ENCODE data around the gene PRSS2.
"Not testable (repeated sequence)": the region's sequence is repeated elsewhere in the genome, so short reads cannot be mapped to it uniquely, and the experiment has no call there.

Gene PRSS2

GRCh38 chr7:142770661-142771352 is at the start of gene PRSS2:
PRSS2 (plus strand) TSS chr7:142770970; CDS start chr7:142770983, 13 bp downstream.
- DNase-seq (ENCODE audit: low read depth in 2 of 3, low spot score in 1 of 3): no peak

DNA sequence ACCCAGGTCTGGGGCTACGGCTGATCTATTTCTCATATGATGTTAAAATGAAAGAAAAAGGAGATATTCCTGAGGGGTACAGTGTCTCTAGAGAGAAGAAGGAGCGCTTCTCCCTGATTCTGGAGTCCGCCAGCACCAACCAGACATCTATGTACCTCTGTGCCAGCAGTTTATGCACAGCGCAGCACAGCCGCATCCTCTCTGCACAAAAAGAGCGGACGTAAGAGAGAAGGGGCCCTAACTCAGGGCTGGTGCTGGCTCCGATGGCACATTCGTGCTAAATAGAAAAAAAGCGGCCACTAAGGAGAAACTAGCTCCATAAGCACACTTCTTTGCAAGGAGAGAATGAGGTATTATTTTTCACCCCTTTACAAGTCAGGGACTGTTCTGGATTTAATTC is 49.8 kb upstream of the PRSS2 start:
- no peak for DNase-seq (ENCODE audit: low read depth in 2 of 3, low spot score in 1 of 3)

DNA sequence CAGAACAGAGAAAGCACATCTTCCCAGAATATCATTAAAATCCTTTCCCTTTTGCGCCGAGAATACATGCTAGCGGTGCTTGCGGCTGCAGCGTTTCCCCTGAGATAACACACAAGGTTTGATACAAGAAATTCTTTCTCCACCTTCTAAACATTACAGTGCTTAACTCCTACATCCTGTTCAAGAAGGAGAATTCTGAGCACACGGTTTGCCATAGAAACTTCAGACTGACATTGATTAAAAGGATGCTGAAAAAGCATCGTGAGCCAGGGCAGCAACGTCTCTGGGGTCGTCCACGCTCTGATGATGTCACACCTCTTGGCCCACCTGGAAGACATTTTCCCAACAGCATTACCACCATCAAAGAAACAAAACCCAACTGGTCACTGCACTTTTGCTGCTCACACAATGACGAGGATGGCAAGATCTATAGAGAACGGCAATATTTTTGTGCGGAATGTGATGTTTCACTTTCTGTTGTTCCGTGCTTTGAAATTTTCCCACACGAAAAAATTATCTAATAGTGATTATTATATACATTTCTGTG is 48.4 kb upstream of the PRSS2 start:
- no peak for DNase-seq (ENCODE audit: low read depth in 2 of 3, low spot score in 1 of 3)

- DNase-seq (ENCODE audit: low read depth in 2 of 3, low spot score in 1 of 3): no peak
Measured at GRCh38 chr7:142733271-142733670, 37.5 kb upstream of the PRSS2 start.

GRCh38 chr7:142739923-142740492 is 30.8 kb upstream of the PRSS2 start:
- DNase-seq (ENCODE audit: low read depth in 2 of 3, low spot score in 1 of 3): no peak

- no peak for DNase-seq (ENCODE audit: low read depth in 2 of 3, low spot score in 1 of 3)
Measured at GRCh38 chr7:142740786-142741185, 30.0 kb upstream of the PRSS2 start.

DNA sequence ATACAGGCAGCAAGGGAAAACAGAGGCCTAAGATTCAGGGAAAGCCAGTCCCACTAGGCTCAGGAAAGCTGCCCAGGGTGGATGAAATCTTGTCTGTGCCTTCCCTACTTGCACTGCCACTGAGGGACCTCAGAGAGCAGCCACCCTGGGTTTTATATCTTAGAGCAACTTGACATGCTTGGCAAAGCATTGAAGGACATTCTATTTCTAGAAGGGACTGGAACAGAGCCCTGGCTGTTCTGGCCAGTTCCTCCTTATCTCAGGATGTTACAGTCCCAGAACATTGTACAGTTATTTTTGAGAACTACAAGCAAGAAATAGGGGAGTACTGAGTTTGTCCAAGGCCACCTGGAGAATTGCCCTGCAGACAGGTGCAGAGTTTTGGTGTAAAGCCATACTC is 28.8 kb upstream of the PRSS2 start:
- not testable (repeated sequence) for DNase-seq (ENCODE audit: low read depth in 2 of 3, low spot score in 1 of 3)

DNA sequence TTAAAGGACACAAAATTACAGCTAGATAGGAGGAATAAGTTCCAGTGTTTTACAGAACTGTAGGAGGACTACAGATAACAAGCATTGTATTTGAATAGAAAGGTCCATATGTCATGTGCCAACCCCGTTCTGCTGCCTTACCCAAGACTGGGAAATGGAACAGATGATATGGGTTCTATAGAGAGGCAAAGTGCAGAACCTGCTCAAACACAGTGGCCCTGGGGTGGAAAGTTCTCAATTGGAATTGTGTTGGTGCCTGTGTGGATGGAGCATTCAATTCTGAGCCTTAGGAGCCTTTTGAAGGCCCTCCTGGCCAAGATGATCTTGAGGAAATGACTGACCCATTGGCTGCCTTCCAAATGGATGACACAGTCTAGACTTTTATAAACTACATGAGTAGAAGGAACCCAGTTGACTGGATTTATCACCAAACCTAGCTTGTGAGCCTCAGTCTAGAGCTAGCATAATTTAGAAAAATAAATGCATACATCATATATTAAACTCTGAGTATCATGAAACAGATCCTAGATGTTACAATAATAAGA is 25.6 kb upstream of the PRSS2 start:
- no peak for DNase-seq (ENCODE audit: low read depth in 2 of 3, low spot score in 1 of 3)

- DNase-seq (ENCODE audit: low read depth in 2 of 3, low spot score in 1 of 3): no peak
Measured at GRCh38 chr7:142745745-142746144, 25.0 kb upstream of the PRSS2 start.

- no peak for DNase-seq (ENCODE audit: low read depth in 2 of 3, low spot score in 1 of 3)
Measured at GRCh38 chr7:142746264-142746663, 24.5 kb upstream of the PRSS2 start.

GRCh38 chr7:142748410-142748809 is 22.4 kb upstream of the PRSS2 start:
- not testable (repeated sequence) for DNase-seq (ENCODE audit: low read depth in 2 of 3, low spot score in 1 of 3)

DNA sequence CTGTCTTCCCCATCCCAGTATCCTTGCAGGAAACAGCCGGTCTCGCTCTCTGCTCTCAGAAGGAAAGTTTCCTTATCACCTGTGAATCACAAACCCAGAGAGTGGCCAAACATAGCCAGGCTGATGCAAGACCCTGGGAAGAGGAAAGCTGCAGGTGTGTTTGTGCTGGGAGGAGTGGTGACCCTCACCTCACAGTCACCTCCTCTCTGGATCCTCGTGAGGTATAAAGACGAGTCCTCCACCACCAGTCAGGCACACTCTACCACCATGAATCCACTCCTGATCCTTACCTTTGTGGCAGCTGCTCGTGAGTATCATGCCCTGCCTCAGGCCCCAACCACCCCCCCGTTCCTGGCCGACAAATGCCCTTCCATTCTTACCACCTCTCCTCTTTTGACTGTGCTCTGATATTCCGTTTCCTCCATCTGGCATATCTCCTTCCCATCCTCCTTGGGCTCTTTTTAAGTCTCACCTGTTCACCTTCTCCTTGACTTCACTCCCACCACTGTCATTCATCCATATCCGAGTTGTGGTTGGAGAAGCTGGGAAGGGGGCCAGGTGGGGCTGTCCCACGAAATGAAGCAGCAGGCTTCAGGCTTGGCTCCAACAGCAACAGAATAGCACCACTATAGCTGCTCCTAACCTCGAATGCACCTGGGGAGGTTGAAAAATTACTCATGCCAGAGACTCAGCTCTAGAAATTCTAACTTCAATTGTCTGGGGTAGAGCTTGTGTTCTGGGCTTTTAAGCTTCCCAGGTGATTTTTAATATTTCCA is 21.4 kb upstream of the PRSS2 start, which contains the start of gene PRSS1:
TSS of gene PRSS1 (plus strand) at position 255 of the 776 bp plus-strand sequence. CDS start at position 268, 13 bp downstream.
- no peak for DNase-seq (ENCODE audit: low read depth in 2 of 3, low spot score in 1 of 3)

GRCh38 chr7:142750321-142750938 is 20.3 kb upstream of the PRSS2 start:
- DNase-seq (ENCODE audit: low read depth in 2 of 3, low spot score in 1 of 3): no peak

DNA sequence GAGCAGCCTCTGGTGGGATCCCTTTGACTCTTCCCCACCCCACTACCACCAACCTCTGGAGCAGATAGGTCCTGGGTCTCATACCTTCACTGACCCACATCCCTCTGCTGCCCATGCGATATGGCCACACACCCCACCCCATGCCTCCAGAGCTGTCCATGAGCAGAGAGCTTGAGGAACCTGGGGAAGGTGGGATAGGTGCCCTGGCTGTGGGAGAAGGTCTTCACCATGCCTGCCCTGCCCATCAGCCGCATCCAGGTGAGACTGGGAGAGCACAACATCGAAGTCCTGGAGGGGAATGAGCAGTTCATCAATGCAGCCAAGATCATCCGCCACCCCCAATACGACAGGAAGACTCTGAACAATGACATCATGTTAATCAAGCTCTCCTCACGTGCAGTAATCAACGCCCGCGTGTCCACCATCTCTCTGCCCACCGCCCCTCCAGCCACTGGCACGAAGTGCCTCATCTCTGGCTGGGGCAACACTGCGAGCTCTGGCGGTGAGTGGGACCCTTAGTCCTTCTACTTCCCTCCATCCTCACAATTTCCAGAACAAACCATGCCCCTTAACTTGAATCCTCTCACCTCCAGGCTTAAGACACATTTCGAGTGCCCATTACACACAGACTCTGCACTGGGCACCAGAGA is 19.1 kb upstream of the PRSS2 start:
- not testable (repeated sequence) for DNase-seq (ENCODE audit: low read depth in 2 of 3, low spot score in 1 of 3)

GRCh38 chr7:142752376-142753225 is 18.2 kb upstream of the PRSS2 start:
- no peak for DNase-seq (ENCODE audit: low read depth in 2 of 3, low spot score in 1 of 3)

DNA sequence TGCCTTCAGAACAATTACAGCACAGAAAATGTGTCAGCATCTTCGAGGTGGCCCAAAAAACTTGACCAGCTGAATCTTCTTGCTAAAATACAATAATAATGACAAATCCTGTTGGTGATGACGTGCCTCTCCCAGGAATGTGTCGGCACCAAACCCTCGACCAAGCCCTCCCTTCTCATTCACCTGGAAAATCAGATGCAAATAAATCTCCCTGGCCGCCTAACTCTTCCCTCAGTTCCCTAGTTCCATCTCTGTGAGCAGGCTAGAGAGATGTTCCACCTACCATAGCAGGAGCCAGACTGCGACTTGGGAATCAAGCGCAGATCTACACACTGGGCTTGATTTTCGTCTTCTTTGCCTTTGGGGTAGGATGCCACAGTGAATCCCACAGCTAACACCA is 17.4 kb upstream of the PRSS2 start:
- DNase-seq (ENCODE audit: low read depth in 2 of 3, low spot score in 1 of 3): no peak

GRCh38 chr7:142753925-142754491 is 16.8 kb upstream of the PRSS2 start:
- not testable (repeated sequence) for DNase-seq (ENCODE audit: low read depth in 2 of 3, low spot score in 1 of 3)

DNA sequence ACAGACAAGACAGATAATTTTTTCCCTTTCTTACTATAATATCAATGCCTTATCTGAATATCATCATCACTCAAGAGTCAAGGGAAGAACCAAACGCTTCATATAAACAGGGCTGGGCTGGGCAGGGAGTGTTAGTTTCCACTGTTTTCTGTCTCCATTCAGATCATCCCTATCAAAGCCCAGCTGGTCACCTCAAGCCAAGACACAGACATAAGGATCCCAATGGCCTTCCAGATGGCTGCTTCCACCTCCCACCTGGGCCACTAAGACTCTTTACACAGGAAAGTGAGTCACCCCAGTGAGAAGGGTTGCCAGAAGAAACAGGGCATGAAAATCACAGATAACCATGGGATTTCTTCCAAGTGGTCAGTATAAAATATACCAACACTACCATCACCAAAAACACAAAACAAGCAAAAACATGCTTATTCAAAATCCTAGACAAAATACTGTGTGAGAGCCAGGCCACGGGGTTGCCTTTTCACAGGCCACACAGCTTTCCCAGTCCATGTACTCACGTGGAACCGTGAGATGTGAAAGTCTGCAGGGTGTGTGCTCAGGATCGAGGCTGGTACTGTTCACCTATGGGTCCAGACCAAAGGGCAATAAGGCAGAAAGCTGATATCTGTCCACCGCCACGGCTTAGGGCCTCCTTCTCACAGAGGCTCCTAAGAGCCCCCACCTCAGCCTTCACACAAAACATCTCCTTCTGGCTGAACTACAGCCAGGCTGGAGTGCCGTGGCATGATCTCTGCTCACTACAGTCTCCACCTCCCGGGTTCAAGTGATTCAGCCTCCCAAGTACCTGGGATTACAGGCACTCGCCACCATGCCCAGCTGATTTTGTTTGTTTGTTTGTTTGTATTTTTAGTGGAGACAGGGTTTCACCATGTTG is 15.8 kb upstream of the PRSS2 start:
- no peak for DNase-seq (ENCODE audit: low read depth in 2 of 3, low spot score in 1 of 3)

All from stimulated activated CD4-positive, alpha-beta T cell treated with anti-CD3 and anti-CD28 coated beads, Interleukin-12 subunit alpha, Interleukin-12 subunit beta, amount 100 ng/mL, for 48 hours (primary cell).